Fibroblast of skin of back (primary cell): ENCODE data around the gene CLECL1.
"Not testable (repeated sequence)": the region's sequence is repeated elsewhere in the genome, so short reads cannot be mapped to it uniquely, and the experiment has no call there.

Source experiments
- DNase-seq: peaks from one replicate; pipeline ENCODE4 v3.0.0-alpha.2; 2013

Gene CLECL1

DNA sequence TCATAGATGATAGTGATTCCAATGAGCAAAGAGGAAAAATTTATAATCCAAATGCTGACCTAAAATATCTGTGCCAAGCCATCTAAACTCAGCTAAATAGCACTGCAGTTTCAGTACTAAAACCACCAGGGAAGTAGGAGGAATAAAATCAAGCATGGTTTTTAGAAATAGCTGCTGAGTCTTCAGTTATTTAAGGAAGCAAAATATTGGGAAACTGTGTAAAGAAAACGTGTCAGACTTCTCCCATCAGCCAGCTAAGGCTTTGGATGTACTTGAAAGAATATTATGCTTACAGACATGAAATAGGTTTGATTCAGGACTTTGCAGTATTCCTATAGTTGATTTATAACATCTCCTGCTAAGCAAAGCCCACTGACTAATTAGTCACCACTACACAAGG, 38.7 kb downstream of the CLECL1 start:
- DNase-seq: no peak

DNA sequence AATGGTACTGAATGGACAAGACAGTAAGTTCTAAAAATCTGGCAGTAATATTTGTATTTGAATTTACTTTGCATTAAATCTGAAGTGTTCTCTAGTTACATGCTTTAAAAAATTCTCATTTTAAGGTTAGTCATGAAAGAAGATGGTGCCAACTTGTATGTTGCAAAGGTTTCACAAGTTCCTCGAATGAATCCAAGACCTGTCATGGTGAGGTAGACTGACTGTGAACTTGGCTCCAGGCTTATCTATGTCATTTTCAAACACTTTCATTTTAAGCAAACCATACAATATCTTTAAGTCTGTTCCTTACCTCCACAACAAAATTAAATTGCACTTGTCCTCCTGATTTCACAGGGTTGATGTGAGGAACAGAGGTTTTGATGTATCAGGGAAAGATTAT, 40.0 kb downstream of the CLECL1 start:
- no peak for DNase-seq

DNA sequence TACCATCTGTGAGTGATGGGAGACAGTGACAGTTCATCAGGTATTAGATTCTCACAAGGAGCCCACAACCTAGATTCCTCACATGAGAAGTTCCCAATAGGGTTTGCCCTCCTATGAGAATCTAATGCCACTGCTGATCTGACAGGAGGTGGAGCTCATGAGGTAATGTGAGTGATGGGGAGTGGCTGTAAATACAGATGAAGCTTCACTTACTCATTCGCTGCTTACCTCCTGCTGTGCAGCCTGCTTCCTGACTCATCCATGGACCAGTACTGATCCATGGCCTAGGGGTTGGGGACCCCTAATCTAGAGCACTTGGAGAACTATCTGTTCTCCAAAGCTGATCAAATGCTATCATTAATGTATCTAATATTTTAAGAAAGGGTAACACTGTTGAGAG, 45.7 kb downstream of the CLECL1 start:
- peak; percentile 78 for DNase-seq

DNA sequence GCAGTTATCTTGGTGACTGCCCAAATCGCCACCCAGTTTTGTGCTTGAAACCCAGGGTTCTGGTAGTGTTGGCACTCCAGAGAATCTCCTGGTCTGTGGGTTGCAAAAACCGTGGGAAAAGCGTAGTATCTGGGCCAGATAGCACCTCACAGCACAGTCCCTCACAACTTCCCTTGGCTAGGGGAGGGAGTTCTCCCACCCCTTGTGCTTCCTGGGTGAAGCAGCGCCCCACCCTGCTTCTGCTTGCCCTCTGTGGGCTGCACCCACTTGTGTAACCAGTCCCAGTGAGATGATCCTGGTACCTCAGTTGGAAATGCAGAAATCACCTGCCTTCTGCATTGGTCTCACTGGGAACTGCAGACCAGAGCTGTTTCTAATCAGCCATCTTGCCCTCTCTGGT, 47.0 kb downstream of the CLECL1 start:
- no peak for DNase-seq

DNA sequence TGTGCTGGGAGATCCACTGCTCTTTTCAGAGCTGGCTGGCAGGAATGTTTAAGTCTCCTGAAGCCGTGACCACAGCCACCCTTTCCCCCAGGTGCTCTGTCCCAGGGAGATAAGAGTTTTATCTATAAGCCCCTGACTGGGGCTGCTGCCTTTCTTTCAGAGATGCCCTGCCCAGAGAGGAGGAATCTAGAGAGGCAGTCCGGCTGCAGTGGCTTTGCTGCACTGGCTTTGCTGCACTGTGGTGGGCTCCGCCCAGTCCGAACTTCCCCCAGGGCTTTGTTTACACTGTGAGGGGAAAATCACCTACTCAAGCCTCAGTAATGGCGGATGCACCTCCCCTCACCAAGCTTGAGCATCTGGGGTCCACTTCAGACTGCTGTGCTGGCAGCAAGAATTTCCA, 47.5 kb downstream of the CLECL1 start:
- not testable (repeated sequence) for DNase-seq

DNA sequence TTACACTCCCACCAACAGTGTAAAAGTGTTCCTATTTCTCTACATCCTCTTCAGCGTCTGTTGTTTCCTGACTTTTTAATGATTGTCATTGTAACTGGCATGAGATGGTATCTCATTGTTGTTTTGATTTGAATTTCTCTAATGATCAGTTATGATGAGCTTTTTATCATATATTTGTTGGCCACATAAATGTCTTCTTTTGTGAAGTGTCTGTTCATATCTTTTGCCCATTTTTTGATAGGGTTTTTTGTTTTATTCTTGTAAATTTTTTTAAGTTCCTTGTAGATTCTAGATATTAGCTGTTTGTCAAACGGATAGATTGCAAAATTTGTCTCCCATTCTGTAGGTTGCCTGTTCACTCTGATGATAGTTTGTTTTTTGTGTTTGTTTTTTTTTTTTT, 49.9 kb downstream of the CLECL1 start:
- DNase-seq: not testable (repeated sequence)

DNA sequence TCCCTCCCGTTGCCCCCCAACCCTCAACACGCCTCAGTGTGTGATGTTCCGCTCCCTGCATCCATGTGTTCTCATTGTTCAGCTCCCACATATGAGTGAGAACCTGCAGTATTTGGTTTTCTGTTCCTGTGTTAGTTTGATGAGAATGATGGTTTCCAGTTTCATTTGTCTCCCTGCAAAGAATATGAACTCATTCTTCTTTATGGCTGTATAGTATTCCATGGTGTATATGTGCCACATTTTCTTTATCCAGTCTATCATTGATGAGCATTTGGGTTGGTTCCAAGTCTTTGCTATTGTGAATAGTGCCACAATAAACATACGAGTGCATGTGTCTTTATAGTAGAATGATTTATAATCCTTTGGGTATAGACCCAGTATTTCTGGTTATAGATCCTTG, 50.4 kb downstream of the CLECL1 start:
- not testable (repeated sequence) for DNase-seq

DNA sequence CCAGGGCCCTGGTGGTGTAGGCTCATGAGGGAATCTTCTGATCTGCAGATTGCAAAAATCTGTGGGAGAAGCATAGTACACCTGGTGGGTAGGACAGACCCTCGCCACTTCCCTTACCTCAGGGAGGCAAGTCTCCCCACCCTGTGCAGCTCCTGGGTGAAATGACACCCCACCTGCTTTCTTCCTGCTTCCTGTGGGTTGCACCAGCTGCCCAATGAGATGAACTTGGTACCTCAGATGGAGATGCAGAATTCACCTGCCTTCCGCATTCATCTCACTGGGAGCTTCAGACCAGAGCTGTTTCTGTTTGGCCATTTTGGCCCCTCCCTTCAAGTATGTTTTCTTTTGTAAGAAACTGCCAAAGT, 58.7 kb downstream of the CLECL1 start:
- no peak for DNase-seq

DNA sequence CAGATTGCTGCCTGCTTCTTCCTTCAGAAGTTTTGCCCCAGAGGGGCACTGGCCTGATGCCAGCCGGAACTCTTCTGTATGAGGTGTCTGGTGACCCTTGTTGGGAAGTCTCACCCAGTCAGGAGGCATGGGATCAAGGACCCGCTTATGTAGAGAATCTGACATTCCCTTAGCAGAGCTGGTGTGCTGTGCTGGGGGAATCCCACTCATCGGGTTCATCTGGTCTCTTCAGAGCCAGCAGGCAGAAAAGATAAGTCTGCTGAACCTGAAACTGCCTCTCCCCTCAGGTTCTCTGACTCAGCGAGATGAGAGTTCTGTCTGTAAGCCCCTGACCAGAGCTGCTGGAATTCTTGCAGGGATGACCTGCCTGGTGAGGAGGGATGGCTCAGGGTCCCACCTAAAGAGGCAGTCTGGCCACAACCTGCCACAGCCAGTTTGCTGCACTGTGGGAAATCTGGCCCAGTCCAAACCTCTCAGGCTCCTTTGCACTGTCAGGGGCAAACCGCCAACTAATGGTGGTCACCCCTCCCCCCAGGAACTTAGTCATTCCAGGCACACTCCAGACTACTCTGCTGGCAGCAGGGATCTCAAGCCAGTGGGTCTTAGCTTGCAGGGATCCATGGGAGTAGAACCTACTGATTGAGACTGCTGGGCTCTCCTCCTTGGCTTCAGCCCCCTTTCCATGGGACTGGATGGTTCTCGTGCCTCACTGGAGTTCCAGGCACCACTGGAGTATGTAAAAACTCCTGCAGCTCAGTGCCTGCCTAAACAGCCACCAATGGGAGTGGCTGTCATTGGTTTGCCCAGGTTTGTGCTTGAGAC, 59.3 kb downstream of the CLECL1 start:
- peak; percentile 91 for DNase-seq
